ENCODE results near the gene RGCC. TPM values are rescaled to one million over a fixed set of nuclear protein-coding genes. Genes with fewer than 3 reads are reported as not detected.

The RGCC gene
- total and polyA plus RNA-seq, 2 donors (not counting 3 experiments of a cell fraction or from before 2014, with no cell fraction given) = 112 to 138 TPM

DNA sequence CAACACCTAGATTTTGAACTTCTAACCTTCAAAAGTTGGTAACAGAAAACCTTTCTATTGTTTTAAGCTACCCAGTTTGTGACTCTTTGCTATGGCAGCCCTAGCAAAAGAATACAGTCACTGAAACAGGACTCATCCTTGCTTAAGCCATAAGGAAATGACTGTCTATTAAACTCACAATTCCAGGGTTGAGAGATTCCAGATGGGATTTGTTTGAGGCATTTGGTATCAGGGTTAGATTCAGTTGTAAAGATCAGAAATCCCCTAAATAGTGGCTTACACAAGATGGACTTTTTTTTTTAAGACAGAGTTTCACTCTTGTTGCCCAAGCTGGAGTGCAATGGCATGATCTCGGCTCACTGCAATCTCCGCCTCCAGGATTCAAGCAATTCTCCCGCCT lies 41.1 kb upstream of the RGCC start:
- Histone ChIP-seq H3K9ac (replicated peaks; ENCODE audit: extremely low read depth, insufficient read depth, low read length) (no peak overlapping the region), H3K4me1 (ENCODE audit: control insufficient read depth, extremely low read depth, insufficient read depth, low read length) (no peaks in the 10 kb centered on the region), H4K20me1 (replicated peaks; ENCODE audit: control insufficient read depth, extremely low read depth, insufficient read depth, low read length) (no peaks in the 10 kb centered on the region), H3K27me3 (ENCODE audit: control insufficient read depth in 2 of 2, insufficient read depth in 2 of 2, low read length in 2 of 2) (peaks cover 0 to 2% of the 10 kb centered on the region in 2 experiments), H3K4me2 (ENCODE audit: insufficient read depth, low read length) (no peak overlapping the region), H3K27ac (ENCODE audit: insufficient read depth, low read depth, low read length) (no peak overlapping the region), H3K79me2 (ENCODE audit: control insufficient read depth, insufficient read depth, low read length) (no peaks in the 10 kb centered on the region), H3K9me3 (replicated peaks; ENCODE audit: control insufficient read depth, insufficient read depth, low read length) (no peaks in the 10 kb centered on the region), H3K9me1 (replicated peaks; ENCODE audit: control insufficient read depth, extremely low read depth, insufficient read depth, low read length) (no peaks in the 10 kb centered on the region), H2AFZ (ENCODE audit: low read depth, low read length) (no peak overlapping the region), H3K36me3 (ENCODE audit: control insufficient read depth in 2 of 2, extremely low read depth in 1 of 2, insufficient read depth in 2 of 2, low read length in 2 of 2) (no peaks in the 10 kb centered on the region), H3K4me3 (replicated peaks in 1 of 3; ENCODE audit: insufficient read depth in 1 of 3, low read depth in 1 of 3, low read length in 3 of 3) (no peak overlapping the region)
- CTCF ChIA-PET = no interaction called here
- no peak for TF ChIP-seq POLR2AphosphoS5 (IDR thresholded peaks at IDR 0.05; ENCODE audit: insufficient read depth, low read depth, low read length)
- TF ChIP-seq GATA2 (IDR thresholded peaks at IDR 0.05; ENCODE audit: insufficient read depth, insufficient read length, low read depth, low read length) = no peak
- no peak for TF ChIP-seq POLR2A (IDR thresholded peaks at IDR 0.05; ENCODE audit: low read depth, low read length)
- no peak for TF ChIP-seq FOS (IDR thresholded peaks at IDR 0.05; ENCODE audit: borderline replicate concordance, insufficient read depth, low read length)
- no peak for TF ChIP-seq EZH2 (IDR thresholded peaks at IDR 0.05; ENCODE audit: borderline replicate concordance, low read depth, low read length, severe bottlenecking)
- FAIRE-seq = no peak
- no peak for DNase-seq (ENCODE audit: low read depth, low spot score)
- dilution Hi-C loops (cut with MboI; ENCODE audit: extremely low pct_ligation_motif_present, low sequenced_read_pairs) (no loop called here), intact Hi-C loops (cut with micrococcal nuclease) (no loop called here)
- POLR2A ChIA-PET = no interaction called here
- no TSS peak for BruUV-seq (replicated peaks)

DNA sequence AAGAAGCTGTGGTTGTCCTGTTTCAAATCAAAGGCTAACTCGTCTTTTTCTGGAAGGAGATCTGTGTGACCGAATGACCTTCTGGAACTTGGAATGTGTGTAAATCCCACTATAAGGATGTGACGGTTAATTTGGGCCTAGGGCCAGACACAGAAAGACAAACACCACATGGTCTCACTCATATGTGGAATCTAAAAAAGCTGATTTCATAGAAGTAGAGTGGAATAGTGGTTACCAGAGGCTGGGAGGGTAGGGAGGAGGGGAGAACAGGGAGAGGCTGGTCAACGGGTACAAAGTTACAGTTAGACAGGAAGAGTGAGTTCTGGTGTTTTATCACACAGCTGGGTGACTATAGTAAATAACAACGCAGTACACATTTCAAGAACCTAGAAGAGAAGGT lies 39.3 kb upstream of the RGCC start:
- no TSS peak for BruUV-seq (replicated peaks)
- ChIA-PET CTCF (interaction anchor here (1.4 kb wide), 1 partner anchor 235 kb away, joined by 3 read pairs; no protein-coding TSS in a partner anchor), POLR2A (no interaction called here)
- no peaks in the 10 kb centered on the region for H3K4me1 ChIP-seq (ENCODE audit: control insufficient read depth, extremely low read depth, insufficient read depth, low read length)
- H3K27ac ChIP-seq (ENCODE audit: insufficient read depth, low read depth, low read length) = no peak overlapping the region
- dilution Hi-C loops (cut with MboI; ENCODE audit: extremely low pct_ligation_motif_present, low sequenced_read_pairs) = no loop called here
- no peak overlapping the region for H3K9ac ChIP-seq (replicated peaks; ENCODE audit: extremely low read depth, insufficient read depth, low read length)
- FAIRE-seq (no peak), DNase-seq (ENCODE audit: low read depth, low spot score) (peak; percentile 72)
- H4K20me1 ChIP-seq (replicated peaks; ENCODE audit: control insufficient read depth, extremely low read depth, insufficient read depth, low read length) = no peaks in the 10 kb centered on the region
- no peaks in the 10 kb centered on the region for H3K9me3 ChIP-seq (replicated peaks; ENCODE audit: control insufficient read depth, insufficient read depth, low read length)
- H3K9me1 ChIP-seq (replicated peaks; ENCODE audit: control insufficient read depth, extremely low read depth, insufficient read depth, low read length) = no peaks in the 10 kb centered on the region
- H3K36me3 ChIP-seq (ENCODE audit: control insufficient read depth in 2 of 2, extremely low read depth in 1 of 2, insufficient read depth in 2 of 2, low read length in 2 of 2) = no peaks in the 10 kb centered on the region
- H3K27me3 ChIP-seq (ENCODE audit: control insufficient read depth in 2 of 2, insufficient read depth in 2 of 2, low read length in 2 of 2) = peaks cover 0 to 2% of the 10 kb centered on the region in 2 experiments
- intact Hi-C loops (cut with micrococcal nuclease) = no loop called here
- H3K79me2 ChIP-seq (ENCODE audit: control insufficient read depth, insufficient read depth, low read length) = no peaks in the 10 kb centered on the region
- H3K4me3 ChIP-seq (replicated peaks in 1 of 3; ENCODE audit: insufficient read depth in 1 of 3, low read depth in 1 of 3, low read length in 3 of 3) = no peak overlapping the region
- no peak overlapping the region for H2AFZ ChIP-seq (ENCODE audit: low read depth, low read length)
- no peak overlapping the region for H3K4me2 ChIP-seq (ENCODE audit: insufficient read depth, low read length)
- TF ChIP-seq EZH2 (IDR thresholded peaks at IDR 0.05; ENCODE audit: borderline replicate concordance, low read depth, low read length, severe bottlenecking) = no peak
- TF ChIP-seq GATA2 (IDR thresholded peaks at IDR 0.05; ENCODE audit: insufficient read depth, insufficient read length, low read depth, low read length) = no peak
- TF ChIP-seq POLR2AphosphoS5 (IDR thresholded peaks at IDR 0.05; ENCODE audit: insufficient read depth, low read depth, low read length) = no peak
- no peak for TF ChIP-seq MYC (IDR thresholded peaks at IDR 0.05; ENCODE audit: low read depth, low read length)
- TF ChIP-seq, protein P1, sequence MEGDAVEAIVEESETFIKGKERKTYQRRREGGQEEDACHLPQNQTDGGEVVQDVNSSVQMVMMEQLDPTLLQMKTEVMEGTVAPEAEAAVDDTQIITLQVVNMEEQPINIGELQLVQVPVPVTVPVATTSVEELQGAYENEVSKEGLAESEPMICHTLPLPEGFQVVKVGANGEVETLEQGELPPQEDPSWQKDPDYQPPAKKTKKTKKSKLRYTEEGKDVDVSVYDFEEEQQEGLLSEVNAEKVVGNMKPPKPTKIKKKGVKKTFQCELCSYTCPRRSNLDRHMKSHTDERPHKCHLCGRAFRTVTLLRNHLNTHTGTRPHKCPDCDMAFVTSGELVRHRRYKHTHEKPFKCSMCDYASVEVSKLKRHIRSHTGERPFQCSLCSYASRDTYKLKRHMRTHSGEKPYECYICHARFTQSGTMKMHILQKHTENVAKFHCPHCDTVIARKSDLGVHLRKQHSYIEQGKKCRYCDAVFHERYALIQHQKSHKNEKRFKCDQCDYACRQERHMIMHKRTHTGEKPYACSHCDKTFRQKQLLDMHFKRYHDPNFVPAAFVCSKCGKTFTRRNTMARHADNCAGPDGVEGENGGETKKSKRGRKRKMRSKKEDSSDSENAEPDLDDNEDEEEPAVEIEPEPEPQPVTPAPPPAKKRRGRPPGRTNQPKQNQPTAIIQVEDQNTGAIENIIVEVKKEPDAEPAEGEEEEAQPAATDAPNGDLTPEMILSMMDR (IDR thresholded peaks at IDR 0.05; ENCODE audit: extremely low read depth in 1 of 2, insufficient read depth in 1 of 2, low read depth in 1 of 2, low read length in 2 of 2) = no peak
- TF ChIP-seq, protein P2, sequence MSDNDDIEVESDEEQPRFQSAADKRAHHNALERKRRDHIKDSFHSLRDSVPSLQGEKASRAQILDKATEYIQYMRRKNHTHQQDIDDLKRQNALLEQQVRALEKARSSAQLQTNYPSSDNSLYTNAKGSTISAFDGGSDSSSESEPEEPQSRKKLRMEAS (IDR thresholded peaks at IDR 0.05; ENCODE audit: insufficient read depth, insufficient read length) = no peak
- no peak for TF ChIP-seq FOS (IDR thresholded peaks at IDR 0.05; ENCODE audit: borderline replicate concordance, insufficient read depth, low read length)
- TF ChIP-seq JUN (IDR thresholded peaks at IDR 0.05; ENCODE audit: borderline replicate concordance, insufficient read depth, insufficient read length, low read depth) = no peak
